AG08395 (cell line): ENCODE measurements around the gene TNFAIP8.
"Not testable (repeated sequence)": the region's sequence is repeated elsewhere in the genome, so short reads cannot be mapped to it uniquely, and the experiment has no call there.

Experiments
- DNase-seq: peaks from one replicate; pipeline ENCODE4 v3.0.0; 2012; ENCODE audit warnings: mixed read lengths, low spot score

The TNFAIP8 gene

DNA sequence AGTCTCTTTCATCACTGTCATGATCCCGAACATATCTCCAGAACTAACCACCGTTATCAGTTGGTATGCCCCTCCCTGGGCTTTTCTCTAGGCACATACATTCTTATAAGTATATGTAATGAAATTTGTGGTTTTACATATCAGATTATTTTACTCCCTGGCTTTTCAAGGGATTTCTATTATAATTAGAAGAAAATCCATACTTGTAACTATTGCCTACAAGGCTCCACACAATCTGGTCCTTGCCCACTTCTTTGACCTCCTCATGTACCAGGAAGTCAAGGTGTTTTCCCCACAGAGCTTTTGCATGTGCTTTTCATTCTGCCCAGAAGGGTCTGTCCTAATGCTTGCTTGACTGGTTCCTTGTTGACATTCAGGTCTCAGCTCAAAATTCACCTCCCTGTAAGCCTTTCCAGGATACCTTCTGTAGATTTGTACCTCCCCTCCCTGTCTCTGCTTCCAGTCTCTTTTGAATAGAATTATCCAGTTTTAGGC, 62.8 kb downstream of the TNFAIP8 start:
- DNase-seq: no peak

DNA sequence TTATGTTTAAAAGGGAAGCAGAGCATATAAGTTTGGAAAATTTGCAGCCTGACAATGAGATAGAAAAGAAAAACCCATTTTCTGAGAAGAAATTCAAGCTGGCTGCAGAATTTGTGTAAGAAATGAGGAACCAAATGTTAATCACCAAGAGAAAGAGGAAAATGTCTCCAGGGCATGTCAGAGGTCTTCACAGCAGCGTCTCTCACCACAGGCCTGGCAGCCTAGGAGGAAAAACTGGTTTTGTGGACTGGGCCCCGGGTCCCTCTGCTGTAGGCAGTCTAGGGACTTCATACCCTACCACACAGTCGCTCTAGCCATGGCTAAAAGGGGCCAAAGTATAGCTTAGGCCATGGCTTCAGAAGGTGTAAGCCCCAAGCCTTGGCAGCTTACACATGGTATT, 64.3 kb downstream of the TNFAIP8 start:
- no peak for DNase-seq

DNA sequence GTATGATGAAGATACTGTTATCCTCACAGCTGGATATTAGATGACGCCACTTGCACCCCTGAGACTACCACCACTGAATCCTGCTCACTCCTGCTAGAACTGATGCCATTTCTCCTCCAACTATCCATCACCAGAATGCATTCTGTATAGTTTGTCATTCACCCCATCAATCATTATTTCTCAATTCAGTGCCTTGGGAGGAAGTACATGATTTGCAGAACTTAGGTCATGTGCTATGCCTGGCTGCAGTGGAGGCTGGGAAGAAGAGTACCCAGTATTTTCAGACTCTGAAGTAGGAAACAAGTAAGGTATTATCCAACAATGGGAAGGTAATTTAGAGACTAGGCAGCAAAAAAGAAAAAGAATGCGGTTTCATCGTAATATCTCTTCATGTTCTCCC, 70.2 kb downstream of the TNFAIP8 start:
- DNase-seq: no peak

DNA sequence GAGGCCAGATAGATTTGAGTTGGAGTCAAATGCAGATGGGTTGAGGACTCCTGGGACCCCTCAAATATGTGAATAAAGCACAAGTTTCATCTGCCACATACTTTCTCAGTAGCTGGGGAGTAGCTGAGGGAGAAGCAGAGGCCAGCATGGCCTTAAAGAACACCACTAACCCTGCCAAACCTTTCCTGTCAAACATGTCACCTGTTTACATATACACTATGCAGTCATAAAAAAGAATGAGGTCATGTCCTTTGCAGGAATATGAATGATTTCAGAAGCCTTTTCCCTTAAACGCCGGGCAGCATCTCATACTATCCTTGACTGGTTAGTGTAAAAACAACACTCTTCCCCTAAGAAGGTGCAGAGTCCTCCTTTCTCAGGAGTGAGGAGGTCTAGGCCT, 71.2 kb downstream of the TNFAIP8 start:
- no peak for DNase-seq

DNA sequence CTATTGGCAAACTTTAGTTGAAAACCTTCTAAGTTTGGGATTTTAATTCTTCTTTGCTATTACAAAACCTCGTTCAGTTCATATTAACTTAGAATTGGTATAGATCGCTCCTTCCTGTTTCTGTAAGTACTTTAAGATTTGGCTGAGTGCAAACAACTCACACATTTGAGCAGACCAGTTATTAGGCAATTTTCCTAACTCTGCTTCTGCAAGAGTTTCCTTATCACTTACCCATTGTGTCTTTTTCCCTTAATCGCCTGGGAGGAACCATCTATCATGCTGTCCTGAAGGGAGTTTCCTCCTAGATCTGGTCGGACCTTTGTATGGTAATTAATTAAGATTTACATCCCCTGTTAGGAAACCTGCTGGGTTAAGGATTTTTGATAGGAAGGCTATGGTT, 71.8 kb downstream of the TNFAIP8 start:
- DNase-seq: not testable (repeated sequence)

DNA sequence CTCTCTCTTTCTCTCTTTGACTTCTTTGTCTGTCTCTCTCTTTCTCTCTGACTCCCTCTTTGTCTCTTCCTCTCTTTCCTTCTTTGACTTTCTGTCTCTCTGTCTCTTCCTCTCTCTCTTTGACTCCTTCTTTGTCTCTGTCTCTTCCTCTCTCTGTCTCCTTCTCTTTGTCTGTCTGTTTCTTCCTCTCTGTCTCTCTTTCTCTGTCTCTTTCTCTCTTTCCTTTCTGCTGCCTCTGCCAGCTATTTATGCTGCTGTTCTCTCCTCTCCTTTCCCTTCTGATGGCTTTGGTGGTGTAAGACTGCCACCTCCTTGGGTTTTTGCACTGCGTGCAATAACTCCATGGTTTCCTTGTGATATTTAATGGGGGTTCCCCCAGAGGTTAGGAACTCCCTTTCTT, 72.3 kb downstream of the TNFAIP8 start:
- DNase-seq: not testable (repeated sequence)

DNA sequence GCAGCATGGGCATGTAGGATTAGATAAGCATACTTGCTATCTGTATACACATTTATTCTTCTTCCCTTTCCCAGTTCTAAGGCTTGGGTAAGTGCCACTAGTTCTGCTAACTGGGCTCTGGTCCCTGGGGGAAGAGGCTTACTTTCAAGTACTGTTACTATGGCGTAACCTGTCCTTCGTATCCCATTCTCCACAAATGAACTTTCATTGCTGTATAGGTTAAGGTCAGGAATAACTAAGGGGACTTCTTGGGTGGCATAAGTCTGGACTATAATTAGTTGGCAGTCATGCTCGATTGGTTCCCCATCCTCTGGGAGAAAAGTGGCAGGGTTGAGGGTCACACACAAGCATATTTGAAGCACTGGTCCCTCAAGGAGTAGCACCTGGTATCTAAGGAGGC, 72.8 kb downstream of the TNFAIP8 start:
- not testable (repeated sequence) for DNase-seq

DNA sequence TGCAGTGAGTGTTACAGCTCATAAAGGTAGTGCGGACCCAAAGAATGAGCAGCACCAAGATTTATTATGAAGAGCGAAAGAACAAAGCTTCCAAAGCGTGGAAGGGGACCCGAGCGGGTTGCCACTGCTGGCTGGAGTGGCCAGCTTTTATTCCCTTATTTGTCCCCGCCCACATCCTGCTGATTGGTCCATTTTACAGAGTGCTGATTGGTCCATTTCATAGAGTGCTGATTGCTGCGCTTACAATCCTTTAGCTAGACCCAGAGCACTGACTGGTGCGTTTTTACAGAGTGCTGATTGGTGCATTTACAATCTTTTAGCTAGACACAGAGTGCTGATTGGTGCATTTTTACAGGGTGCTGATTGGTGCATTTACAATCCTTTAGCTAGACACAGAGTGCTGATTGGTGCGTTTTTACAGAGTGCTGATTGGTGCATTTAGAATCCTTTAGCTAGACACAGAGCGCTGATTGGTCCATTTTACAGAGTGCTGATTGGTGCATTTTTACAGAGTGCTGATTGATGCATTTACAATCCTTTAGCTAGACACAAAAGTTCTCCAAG, 76.9 kb downstream of the TNFAIP8 start:
- not testable (repeated sequence) for DNase-seq

DNA sequence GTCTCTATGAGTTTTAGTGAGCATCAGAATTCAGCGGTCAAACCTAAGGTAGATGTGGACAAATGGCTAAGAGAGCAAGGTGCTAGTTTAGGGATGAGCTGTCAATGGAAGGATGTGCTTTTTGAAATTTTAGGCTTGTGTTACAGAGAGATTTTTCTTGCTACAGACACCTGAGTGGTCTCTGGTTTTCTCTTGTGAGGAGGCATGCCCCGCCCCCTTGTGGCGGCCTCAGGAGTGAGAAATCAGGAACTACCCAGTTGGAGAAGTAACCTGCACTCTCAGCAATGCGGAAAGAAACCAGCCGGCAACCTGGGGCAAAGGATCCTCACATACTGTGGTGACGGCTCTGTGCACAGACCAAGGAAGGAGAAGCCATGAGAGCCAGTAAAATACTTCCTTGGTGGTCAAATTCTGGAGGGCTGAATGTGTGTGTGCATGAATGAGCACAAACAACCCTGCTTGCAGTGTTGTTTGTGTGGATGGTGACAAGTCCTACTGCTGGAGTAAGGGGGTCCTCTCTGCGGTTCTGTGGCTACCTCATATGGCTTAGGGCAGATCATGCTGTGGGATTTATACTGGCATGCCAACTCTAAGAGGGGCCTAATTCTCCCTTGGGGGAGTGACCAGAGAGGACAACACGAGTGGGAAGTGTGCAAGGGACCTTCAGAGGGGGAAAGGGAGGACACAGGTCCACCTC, 79.8 kb downstream of the TNFAIP8 start:
- peak; percentile 28 for DNase-seq

DNA sequence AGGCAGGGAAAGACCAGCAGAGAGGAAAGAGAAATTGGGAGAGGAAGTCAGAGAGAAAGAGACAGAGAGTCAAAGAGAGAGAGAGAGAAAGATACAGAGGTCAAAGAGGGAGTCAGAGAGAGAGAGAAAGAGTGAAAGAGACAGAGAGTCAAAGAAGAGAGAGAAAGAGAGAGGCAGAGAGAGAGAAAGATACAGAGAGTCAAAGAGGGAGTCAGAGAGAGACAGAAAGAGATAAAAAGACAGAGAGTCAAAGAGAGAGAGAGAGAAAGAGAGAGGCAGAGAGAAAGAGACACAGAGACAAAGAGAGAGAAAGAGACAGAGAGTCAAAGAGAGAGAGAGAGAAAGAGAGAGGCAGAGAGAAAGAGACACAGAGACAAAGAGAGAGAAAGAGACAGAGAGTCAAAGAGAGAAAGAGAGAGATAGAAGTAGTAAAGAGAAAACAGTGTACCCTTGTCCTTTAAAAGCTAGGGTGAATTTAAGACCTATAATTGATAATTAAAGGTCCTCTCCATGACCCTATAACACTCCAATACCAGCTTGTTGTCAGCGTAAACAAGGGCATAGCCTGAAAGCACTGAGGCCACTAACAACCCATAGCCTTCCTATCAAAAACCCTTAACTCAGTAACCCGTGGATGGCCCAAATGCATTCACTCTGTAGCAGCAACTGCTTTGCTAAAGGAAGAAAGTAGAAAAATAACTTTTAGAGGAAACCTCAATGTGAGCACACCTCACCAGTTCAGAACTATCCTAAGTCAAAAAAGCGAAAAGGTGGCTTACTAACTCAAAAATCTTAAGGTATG, 82.2 kb downstream of the TNFAIP8 start:
- not testable (repeated sequence) for DNase-seq

DNA sequence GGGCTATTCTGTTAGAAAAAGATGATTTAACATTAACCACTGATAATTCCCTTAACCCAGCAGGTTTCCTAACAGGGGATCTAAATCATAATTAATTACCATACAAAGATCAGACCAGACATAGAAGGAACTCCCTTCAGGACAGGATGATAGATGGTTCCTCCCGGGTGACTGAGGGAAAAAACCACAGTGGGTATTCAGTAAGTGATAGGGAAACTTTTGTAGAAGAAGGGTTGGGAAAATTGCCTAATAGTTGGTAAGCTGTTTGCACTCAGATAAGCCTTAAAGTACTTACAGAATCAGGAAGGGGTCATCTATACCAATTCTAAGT, 82.7 kb downstream of the TNFAIP8 start:
- not testable (repeated sequence) for DNase-seq

DNA sequence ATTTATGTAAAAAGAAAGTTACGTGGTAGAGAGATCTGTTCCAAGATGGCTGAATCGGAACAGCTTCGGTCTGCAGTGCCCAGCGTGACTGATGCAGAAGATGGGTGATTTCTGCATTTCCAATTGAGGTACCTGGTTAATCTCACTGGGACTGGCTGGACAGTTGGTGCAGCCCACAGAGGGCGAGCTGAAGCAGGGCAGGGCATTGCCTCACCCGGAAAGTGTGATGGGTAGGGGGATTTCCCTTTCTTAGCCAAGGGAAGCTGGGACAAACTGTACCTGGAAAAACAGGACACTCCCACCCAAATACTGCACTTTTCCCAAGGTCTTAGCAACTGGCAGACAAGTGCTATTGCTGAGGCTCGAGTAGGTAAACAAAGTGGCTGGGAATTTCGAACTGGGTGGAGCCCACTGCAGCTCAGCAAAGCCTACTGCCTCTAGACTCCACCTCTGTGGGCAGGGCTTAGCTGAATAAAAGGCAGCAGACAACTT, 83.4 kb downstream of the TNFAIP8 start:
- no peak for DNase-seq

DNA sequence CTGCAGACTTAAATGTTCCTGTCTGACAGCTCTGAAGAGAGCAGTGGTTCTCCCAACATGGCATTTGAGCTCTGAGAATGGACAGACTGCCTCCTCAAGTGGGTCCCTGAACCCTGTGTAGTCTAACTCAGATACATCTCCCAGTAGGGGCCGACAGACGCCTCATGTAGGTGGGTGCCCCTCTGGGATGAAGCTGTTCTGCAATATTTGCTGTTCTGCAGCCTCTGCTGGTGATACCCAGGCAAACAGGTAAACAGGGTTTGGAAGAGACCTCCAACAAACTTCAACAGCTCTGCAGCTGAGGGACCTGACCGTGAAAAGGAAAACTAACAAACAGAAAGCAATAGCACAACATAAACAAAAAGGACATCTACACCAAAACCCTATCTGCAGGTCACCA, 83.8 kb downstream of the TNFAIP8 start:
- DNase-seq: not testable (repeated sequence)

DNA sequence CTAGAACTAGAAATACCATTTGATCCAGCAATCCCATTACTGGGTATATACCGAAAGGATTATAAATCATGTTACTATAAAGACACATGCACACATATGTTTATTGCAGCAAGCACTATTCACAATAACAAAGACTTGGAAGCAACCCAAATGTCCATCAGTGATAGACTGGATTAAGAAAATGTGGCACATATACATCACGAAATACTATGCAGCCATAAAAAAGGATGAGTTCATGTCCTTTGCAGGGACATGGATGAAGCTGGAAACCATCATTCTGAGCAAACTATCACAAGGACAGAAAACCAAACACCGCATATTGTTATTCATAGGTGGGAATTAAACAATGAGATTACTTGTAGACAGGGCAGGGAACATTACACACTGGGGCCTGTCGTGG, 88.8 kb downstream of the TNFAIP8 start:
- not testable (repeated sequence) for DNase-seq

DNA sequence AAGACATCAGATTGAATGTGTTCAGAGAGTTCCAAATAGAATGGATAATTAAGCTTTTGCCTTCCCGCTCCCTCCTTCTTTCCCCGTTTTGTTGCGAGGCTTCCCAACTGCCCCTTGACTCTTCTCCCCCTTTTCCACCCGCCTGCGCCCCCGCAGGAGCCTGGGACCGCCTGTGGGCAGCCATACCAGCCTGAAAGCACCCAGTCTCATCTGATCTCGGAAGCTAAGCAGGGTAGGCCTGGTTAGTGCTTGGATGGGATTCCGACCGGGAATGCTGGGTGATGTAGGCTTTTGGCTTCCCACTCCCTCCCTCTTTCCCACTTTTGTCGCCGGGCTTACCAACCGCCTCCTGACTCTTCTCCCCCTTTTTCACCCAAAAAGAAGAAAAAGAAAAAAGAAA, 89.7 kb downstream of the TNFAIP8 start:
- DNase-seq: no peak
